ENCODE data around the gene SLC6A9. TPM values are rescaled to one million over a fixed set of nuclear protein-coding genes. Genes with fewer than 3 reads are reported as not detected.

SLC6A9 gene
- total RNA-seq, 2 donors from 2014 or later = 0.87 to 2.8 TPM

- H3K4me3 Mint-ChIP-seq = no peak overlapping the region
- H3K36me3 Mint-ChIP-seq (ENCODE audit: low read depth) = peaks cover 41% of the 10 kb centered on the region
- H3K9me3 Mint-ChIP-seq = no peaks in the 10 kb centered on the region
- peaks cover 28% of the 10 kb centered on the region for H3K4me1 Mint-ChIP-seq
- no peaks in the 10 kb centered on the region for H3K27me3 Mint-ChIP-seq
- no peak for ATAC-seq (replicated peaks)
- H3K27ac Mint-ChIP-seq = no peak overlapping the region
These were observed 49.0 kb downstream of the SLC6A9 start for GRCh38 chr1:43982241-43982640.

- H3K9me3 Mint-ChIP-seq = no peaks in the 10 kb centered on the region
These were observed 49.6 kb downstream of the SLC6A9 start for GRCh38 chr1:43981636-43982035.

GRCh38 chr1:43981135-43981491 lies 50.1 kb downstream of the SLC6A9 start:
- Mint-ChIP-seq H3K27ac (peak overlapping the region; percentile 40), H3K4me1 (peaks cover 40% of the 10 kb centered on the region), H3K36me3 (ENCODE audit: low read depth) (peaks cover 52% of the 10 kb centered on the region), H3K27me3 (no peaks in the 10 kb centered on the region), H3K4me3 (peak overlapping the region; percentile 83), H3K9me3 (no peaks in the 10 kb centered on the region)
- ATAC-seq (replicated peaks) = no peak

More at GRCh38 chr1:43981636-43982035, 49.6 kb downstream of the SLC6A9 start:
- Mint-ChIP-seq H3K27me3 (no peaks in the 10 kb centered on the region), H3K4me3 (no peak overlapping the region), H3K36me3 (ENCODE audit: low read depth) (peaks cover 47% of the 10 kb centered on the region), H3K4me1 (peaks cover 34% of the 10 kb centered on the region), H3K27ac (no peak overlapping the region)
- no peak for ATAC-seq (replicated peaks)

DNA sequence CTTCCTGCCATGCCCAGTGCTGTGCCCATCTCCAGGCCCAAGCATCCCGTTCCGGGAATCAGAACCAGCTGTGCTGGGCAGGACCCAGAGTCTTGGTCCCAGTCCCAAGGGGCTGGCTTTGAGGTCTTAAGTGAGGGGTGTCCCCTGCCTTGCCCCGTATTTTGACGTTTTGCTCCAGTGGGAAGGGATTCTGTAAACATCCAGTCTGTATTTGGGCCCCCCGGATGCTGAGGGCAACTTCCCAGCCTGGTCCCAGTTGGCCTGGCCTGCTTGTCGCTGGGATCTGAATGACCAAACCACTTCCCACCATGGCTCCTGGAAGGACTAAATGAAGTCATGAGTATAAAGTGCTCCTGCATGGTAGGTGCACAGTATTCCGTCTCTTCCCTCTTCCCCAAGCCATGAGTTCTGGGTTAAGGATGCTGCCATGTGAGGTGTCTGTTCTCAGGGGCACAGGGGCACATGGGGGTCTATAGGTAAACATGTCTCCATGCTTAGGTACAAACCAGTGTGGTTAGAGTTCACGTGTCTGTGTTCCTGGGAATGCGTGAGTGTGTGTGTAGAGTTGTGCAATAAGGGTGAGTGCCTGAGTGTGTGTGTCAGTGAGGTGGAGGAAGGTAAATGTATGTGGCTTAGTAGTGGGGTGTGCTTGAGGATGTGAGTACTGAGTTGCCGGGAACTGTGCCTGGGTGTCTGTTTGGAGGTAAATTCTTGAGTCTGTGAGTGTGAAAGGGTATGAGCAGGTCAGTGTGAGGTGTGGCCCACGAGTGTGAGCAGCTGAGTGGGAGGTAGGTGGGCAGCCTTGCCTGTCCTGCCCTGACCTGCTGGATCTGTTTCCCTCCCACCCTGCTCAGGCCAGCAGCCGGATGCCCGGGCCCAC lies 50.8 kb downstream of the SLC6A9 start:
- H3K36me3 Mint-ChIP-seq (ENCODE audit: low read depth) = peaks cover 54% of the 10 kb centered on the region
- H3K4me3 Mint-ChIP-seq = peak overlapping the region; percentile 83
- H3K27me3 Mint-ChIP-seq = no peaks in the 10 kb centered on the region
- no peak for ATAC-seq (replicated peaks)
- H3K27ac Mint-ChIP-seq = peak overlapping the region; percentile 40
- H3K9me3 Mint-ChIP-seq = no peaks in the 10 kb centered on the region
- H3K4me1 Mint-ChIP-seq = peaks cover 40% of the 10 kb centered on the region

- Mint-ChIP-seq H3K27me3 (no peaks in the 10 kb centered on the region), H3K36me3 (ENCODE audit: low read depth) (peaks cover 53% of the 10 kb centered on the region), H3K4me1 (peaks cover 40% of the 10 kb centered on the region), H3K4me3 (peak overlapping the region; percentile 83), H3K27ac (peak overlapping the region; percentile 40), H3K9me3 (no peaks in the 10 kb centered on the region)
- ATAC-seq (replicated peaks) = peak; percentile 33
These were observed 51.6 kb downstream of the SLC6A9 start for GRCh38 chr1:43979528-43980254.

- H3K36me3 Mint-ChIP-seq (ENCODE audit: low read depth) = peaks cover 55% of the 10 kb centered on the region
- no peak for ATAC-seq (replicated peaks)
These were observed 52.1 kb downstream of the SLC6A9 start for GRCh38 chr1:43979261-43979527.

DNA sequence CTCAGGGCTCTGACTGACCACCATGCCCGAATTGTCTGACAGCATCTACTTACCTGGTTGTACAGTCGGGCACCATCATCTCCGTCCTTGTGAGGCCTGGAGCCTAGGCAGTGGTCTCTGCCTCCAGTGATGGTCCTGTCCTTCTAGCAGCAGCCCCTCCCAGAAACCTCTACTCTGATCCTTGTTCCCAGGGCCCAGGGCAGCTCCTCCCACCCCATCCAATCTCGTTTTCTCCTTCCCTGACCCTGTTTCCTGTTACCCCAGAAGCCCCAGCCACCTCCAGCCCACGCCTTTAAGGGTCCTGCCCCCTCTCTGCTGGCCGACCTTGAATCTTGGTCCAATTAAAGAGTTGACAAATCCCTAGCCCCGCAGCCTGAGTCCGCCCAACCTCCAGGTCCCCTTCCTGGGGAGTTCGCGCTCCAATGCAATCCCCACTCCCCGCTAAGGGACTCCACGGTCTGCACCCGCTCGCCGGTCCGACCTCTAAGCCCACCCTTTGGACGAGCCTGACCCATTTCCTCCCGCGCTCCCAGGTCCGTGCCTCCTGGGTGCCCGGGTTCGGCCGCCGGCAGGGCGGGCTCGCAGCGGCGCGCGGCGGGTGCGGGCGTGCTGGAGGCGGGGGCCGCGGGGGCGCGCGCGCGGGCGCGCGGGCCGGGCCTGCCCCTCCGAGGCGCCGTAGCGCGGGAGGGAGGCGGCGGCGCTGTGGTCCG lies 52.6 kb downstream of the SLC6A9 start, which contains the start of gene B4GALT2:
Gene B4GALT2, plus strand, starts transcription at position 660 of the 710 bp plus-strand sequence. CDS start 1,951 bp downstream, outside the sequence.
- H3K36me3 Mint-ChIP-seq (ENCODE audit: low read depth) = peaks cover 56% of the 10 kb centered on the region
- no peaks in the 10 kb centered on the region for H3K27me3 Mint-ChIP-seq
- H3K4me1 Mint-ChIP-seq = peaks cover 42% of the 10 kb centered on the region
- no peaks in the 10 kb centered on the region for H3K9me3 Mint-ChIP-seq
- H3K4me3 Mint-ChIP-seq = peak within 1 kb of the TSS; percentile 97
- ATAC-seq (replicated peaks) = peak; percentile 30
- H3K27ac Mint-ChIP-seq = peak within 1 kb of the TSS; percentile 71

More at GRCh38 chr1:43979261-43979527, 52.1 kb downstream of the SLC6A9 start:
- H3K9me3 Mint-ChIP-seq = no peaks in the 10 kb centered on the region
- peaks cover 40% of the 10 kb centered on the region for H3K4me1 Mint-ChIP-seq
- peak overlapping the region; percentile 97 for H3K4me3 Mint-ChIP-seq
- no peaks in the 10 kb centered on the region for H3K27me3 Mint-ChIP-seq
- no peak overlapping the region for H3K27ac Mint-ChIP-seq

GRCh38 chr1:43978264-43978550 lies 53.1 kb downstream of the SLC6A9 start:
- H3K27me3 Mint-ChIP-seq = no peaks in the 10 kb centered on the region
- H3K4me3 Mint-ChIP-seq = peak overlapping the region; percentile 97
- H3K9me3 Mint-ChIP-seq = no peaks in the 10 kb centered on the region
- peak overlapping the region; percentile 71 for H3K27ac Mint-ChIP-seq
- peaks cover 47% of the 10 kb centered on the region for H3K4me1 Mint-ChIP-seq
- H3K36me3 Mint-ChIP-seq (ENCODE audit: low read depth) = peaks cover 56% of the 10 kb centered on the region
- no peak for ATAC-seq (replicated peaks)

- peaks cover 46% of the 10 kb centered on the region for H3K4me1 Mint-ChIP-seq
- H3K27me3 Mint-ChIP-seq = no peaks in the 10 kb centered on the region
- no peaks in the 10 kb centered on the region for H3K9me3 Mint-ChIP-seq
- no peak for ATAC-seq (replicated peaks)
- H3K27ac Mint-ChIP-seq = peak overlapping the region; percentile 7
- H3K36me3 Mint-ChIP-seq (ENCODE audit: low read depth) = peaks cover 57% of the 10 kb centered on the region
- peak overlapping the region; percentile 97 for H3K4me3 Mint-ChIP-seq
These were observed 53.6 kb downstream of the SLC6A9 start for GRCh38 chr1:43977376-43978263.

DNA sequence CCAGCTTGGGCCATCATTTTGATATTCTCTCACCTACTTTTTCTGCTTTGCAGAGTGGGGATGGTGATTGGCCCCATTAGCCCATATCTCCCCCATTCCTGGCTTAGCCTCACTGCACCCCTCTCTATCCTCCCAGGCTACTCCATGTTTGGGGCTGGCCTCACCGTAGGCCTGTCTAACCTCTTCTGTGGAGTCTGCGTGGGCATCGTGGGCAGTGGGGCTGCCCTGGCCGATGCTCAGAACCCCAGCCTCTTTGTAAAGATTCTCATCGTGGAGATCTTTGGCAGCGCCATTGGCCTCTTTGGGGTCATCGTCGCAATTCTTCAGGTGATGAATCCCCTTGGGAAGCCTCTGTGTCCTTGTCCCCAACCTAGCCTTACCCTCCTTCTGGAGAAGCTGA lies 54.4 kb downstream of the SLC6A9 start:
- Mint-ChIP-seq H3K9me3 (no peaks in the 10 kb centered on the region), H3K27ac (peak overlapping the region; percentile 7), H3K4me1 (peaks cover 43% of the 10 kb centered on the region), H3K27me3 (no peaks in the 10 kb centered on the region), H3K4me3 (peak overlapping the region; percentile 97), H3K36me3 (ENCODE audit: low read depth) (peaks cover 65% of the 10 kb centered on the region)
- no peak for ATAC-seq (replicated peaks)

- Mint-ChIP-seq H3K4me1 (peaks cover 43% of the 10 kb centered on the region), H3K27me3 (no peaks in the 10 kb centered on the region), H3K9me3 (no peaks in the 10 kb centered on the region), H3K4me3 (peak overlapping the region; percentile 97), H3K36me3 (ENCODE audit: low read depth) (peaks cover 68% of the 10 kb centered on the region), H3K27ac (peak overlapping the region; percentile 65)
- no peak for ATAC-seq (replicated peaks)
These were observed 55.2 kb downstream of the SLC6A9 start for GRCh38 chr1:43976045-43976444.

DNA sequence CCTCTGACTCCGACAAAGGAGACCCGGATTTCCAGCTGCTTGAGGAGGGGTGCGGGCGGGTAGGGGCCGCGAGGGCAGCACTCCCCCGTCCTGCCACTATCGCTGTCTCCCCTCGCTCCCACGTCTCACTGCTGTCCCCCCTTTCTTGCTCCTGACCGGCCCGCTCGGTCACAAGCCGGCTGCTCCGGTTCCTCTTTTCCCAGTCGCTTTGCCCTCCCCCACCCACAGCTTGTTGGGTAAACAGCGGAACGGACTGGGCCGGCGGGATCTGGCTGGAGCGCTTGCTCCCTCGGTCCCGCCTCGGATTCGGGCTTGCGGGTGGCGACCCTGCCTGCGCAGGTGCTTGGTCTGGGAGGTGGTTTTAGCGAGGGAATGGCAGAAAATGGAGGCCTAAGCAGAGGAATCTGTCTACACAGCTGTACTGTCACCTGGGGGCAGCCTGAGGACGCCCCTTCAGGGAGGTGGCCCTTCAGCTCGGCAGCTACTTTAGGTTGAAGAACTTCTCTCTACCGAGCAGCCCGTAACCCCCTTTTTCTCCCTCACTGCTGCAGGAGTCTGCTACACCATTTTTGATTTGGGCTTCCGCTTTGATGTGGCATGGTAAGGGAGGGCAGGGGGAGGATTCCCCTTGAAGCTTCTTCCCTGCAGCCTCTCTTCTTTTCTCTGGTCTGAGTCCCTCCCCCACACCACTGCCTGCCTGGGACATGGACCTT lies 55.9 kb downstream of the SLC6A9 start:
- H3K27me3 Mint-ChIP-seq = no peaks in the 10 kb centered on the region
- H3K36me3 Mint-ChIP-seq (ENCODE audit: low read depth) = peaks cover 72% of the 10 kb centered on the region
- peak overlapping the region; percentile 97 for H3K4me3 Mint-ChIP-seq
- no peak for ATAC-seq (replicated peaks)
- H3K4me1 Mint-ChIP-seq = peaks cover 38% of the 10 kb centered on the region
- peak overlapping the region; percentile 65 for H3K27ac Mint-ChIP-seq
- H3K9me3 Mint-ChIP-seq = no peaks in the 10 kb centered on the region

DNA sequence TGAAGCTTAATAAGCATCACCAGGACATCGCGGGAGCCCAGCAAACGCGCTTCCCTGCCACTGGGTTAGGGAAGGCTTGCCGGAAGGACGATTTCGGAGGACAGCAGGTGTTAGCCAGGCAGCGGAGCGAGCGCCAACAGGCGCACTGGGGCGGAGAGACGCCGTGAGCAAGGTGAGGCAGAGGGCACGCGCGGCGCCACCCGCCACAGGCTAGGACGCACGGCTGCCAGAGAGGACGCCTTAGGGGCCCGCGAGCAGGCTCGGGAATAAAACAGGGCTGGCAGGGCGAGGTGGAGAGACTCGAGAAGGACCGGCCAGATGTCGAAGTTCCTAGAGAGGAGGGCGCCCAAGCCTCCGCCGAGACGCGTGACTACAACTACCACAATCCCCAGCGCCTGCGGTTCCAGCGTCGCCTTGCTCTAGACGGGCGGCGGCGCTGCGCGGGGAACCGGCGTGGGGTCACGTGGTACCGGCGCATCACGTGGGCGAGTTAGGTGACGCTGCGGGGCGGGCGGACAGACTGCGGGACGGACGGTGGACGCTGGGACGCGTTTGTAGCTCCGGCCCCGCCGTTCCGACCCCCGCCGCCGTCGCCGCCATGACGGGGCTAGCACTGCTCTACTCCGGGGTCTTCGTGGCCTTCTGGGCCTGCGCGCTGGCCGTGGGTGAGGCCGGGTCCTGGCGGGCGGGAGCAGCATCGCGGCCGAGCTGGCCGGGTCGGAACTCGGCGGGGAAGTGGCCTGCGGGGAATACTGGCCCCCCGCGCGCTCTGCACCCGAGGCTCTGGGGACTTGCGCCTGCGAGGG lies 56.6 kb downstream of the SLC6A9 start, which contains the start of gene ATP6V0B:
Gene ATP6V0B, plus strand, starts transcription at position 518 of the 806 bp plus-strand sequence. Its CDS starts 81 bp downstream, at position 599.
- Mint-ChIP-seq H3K27ac (peak within 1 kb of the TSS; percentile 93), H3K4me1 (peaks cover 37% of the 10 kb centered on the region), H3K4me3 (peak within 1 kb of the TSS; percentile 97), H3K36me3 (ENCODE audit: low read depth) (peaks cover 67% of the 10 kb centered on the region), H3K9me3 (no peaks in the 10 kb centered on the region), H3K27me3 (no peaks in the 10 kb centered on the region)
- peak; percentile 83 for ATAC-seq (replicated peaks)

All from activated T-helper 17 cell treated with anti-CD3 and anti-CD28 coated beads, Interleukin-2, amount 50 U/mL, for 72 hours (primary cell).